SK-N-SH (cell line): ENCODE measurements around the gene C14orf132.

Experiments
- EP300 ChIP-seq, 2 experiments: IDR thresholded peaks; 2 replicates each; pipeline versions ENCODE4 v1.4.0 to v1.6.1; 2012; ENCODE audit warnings: borderline replicate concordance in 1 of 2, low read depth in 1 of 2, low read length in 1 of 2
- FOSL2 ChIP-seq: IDR thresholded peaks from 2 replicates; pipeline ENCODE4 v1.4.0; 2012; ENCODE audit warnings: low read depth, mild to moderate bottlenecking, moderate library complexity, borderline replicate concordance
- FOXJ3 ChIP-seq: sonication (generic); formaldehyde crosslinking; IDR thresholded peaks from 2 replicates; pipeline ENCODE4 v1.5.1; 2020; ENCODE audit warnings: mild to moderate bottlenecking, missing genetic modification reagents
- POLR2AphosphoS5 ChIP-seq: IDR thresholded peaks from 2 replicates; pipeline ENCODE4 v1.6.1; 2012; ENCODE audit warnings: low read depth, low read length
- RAD21 ChIP-seq: IDR thresholded peaks from 2 replicates; pipeline ENCODE4 v1.6.1; 2012; ENCODE audit warnings: mild to moderate bottlenecking, low read length
- RCOR1 ChIP-seq: fragments of 150-350 bp; IDR thresholded peaks from 2 replicates; pipeline ENCODE4 v1.6.1; 2017; ENCODE audit warnings: antibody characterized with exemption, low read length
- REST ChIP-seq: IDR thresholded peaks from 2 replicates; pipeline ENCODE4 v1.6.1; 2012; ENCODE audit warnings: mild to moderate bottlenecking, low read depth, low read length, moderate library complexity
- YY1 ChIP-seq: IDR thresholded peaks from 2 replicates; pipeline ENCODE4 v1.4.0; 2012; ENCODE audit warnings: low read depth, mild to moderate bottlenecking
- ZBTB33 ChIP-seq: IDR thresholded peaks from 2 replicates; pipeline ENCODE4 v1.4.0; 2012; ENCODE audit warnings: low read depth, borderline replicate concordance
- TF ChIP-seq, protein P1 (sequence below): fragments of 200-600 bp; sonication (generic); IDR thresholded peaks from 2 replicates; pipeline ENCODE4 v1.6.1; 2017; ENCODE audit warnings: antibody characterized with exemption, mild to moderate bottlenecking, moderate library complexity
- TF ChIP-seq, protein P2 (sequence below): fragments of 150-350 bp; IDR thresholded peaks from 2 replicates; pipeline ENCODE4 v1.6.1; 2017; ENCODE audit warnings: antibody characterized with exemption, low read length, low read depth, borderline replicate concordance

GRCh38 chr14:96092936-96093335 is 53.8 kb downstream of the C14orf132 start:
- TF ChIP-seq RCOR1 = no peak
- TF ChIP-seq ZBTB33 = no peak
- TF ChIP-seq REST = no peak
- TF ChIP-seq, protein P1, sequence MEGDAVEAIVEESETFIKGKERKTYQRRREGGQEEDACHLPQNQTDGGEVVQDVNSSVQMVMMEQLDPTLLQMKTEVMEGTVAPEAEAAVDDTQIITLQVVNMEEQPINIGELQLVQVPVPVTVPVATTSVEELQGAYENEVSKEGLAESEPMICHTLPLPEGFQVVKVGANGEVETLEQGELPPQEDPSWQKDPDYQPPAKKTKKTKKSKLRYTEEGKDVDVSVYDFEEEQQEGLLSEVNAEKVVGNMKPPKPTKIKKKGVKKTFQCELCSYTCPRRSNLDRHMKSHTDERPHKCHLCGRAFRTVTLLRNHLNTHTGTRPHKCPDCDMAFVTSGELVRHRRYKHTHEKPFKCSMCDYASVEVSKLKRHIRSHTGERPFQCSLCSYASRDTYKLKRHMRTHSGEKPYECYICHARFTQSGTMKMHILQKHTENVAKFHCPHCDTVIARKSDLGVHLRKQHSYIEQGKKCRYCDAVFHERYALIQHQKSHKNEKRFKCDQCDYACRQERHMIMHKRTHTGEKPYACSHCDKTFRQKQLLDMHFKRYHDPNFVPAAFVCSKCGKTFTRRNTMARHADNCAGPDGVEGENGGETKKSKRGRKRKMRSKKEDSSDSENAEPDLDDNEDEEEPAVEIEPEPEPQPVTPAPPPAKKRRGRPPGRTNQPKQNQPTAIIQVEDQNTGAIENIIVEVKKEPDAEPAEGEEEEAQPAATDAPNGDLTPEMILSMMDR = no peak
- no peak for TF ChIP-seq YY1
- TF ChIP-seq POLR2AphosphoS5 = no peak
- no peak for TF ChIP-seq FOSL2
- TF ChIP-seq, protein P2, sequence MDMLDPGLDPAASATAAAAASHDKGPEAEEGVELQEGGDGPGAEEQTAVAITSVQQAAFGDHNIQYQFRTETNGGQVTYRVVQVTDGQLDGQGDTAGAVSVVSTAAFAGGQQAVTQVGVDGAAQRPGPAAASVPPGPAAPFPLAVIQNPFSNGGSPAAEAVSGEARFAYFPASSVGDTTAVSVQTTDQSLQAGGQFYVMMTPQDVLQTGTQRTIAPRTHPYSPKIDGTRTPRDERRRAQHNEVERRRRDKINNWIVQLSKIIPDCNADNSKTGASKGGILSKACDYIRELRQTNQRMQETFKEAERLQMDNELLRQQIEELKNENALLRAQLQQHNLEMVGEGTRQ = no peak
- TF ChIP-seq RAD21 = no peak
- no peak for TF ChIP-seq EP300 (IDR thresholded peaks at IDR 0.05; ENCODE audit: borderline replicate concordance in 1 of 2, low read depth in 1 of 2, low read length in 1 of 2)
- no peak for TF ChIP-seq FOXJ3
